NCI-H1930 (cell line): ENCODE measurements around the gene VSX1.

Experiments
- DNase-seq, 2 experiments: peaks; one replicate each; lab custom pipeline; 2025; lab: John Stamatoyannopoulos, UW

Gene VSX1

GRCh38 chr20:25081730-25082497, at the start of gene VSX1:
VSX1 (minus strand) TSS chr20:25082141; CDS start chr20:25082096, 45 bp downstream.
- no peak for DNase-seq

- no peak for DNase-seq
Observed at GRCh38 chr20:25129908-25130307, 48.0 kb upstream of the VSX1 start.

GRCh38 chr20:25129428-25129827, 47.5 kb upstream of the VSX1 start:
- no peak for DNase-seq

- DNase-seq, result no peak
Observed at GRCh38 chr20:25128649-25129048, 46.7 kb upstream of the VSX1 start.

- no peak for DNase-seq
Observed at GRCh38 chr20:25127761-25128537, 46.0 kb upstream of the VSX1 start.

GRCh38 chr20:25126204-25127029, 44.5 kb upstream of the VSX1 start:
- DNase-seq, result no peak

GRCh38 chr20:25125636-25126035, 43.7 kb upstream of the VSX1 start:
- DNase-seq, result no peak

- DNase-seq, result no peak
Observed at GRCh38 chr20:25120920-25121319, 39.0 kb upstream of the VSX1 start.

GRCh38 chr20:25120457-25120856, 38.5 kb upstream of the VSX1 start:
- no peak for DNase-seq

- DNase-seq, result no peak
Observed at GRCh38 chr20:25118529-25118928, 36.6 kb upstream of the VSX1 start.

- DNase-seq, result no peak
Observed at GRCh38 chr20:25117990-25118389, 36.0 kb upstream of the VSX1 start.

- no peak for DNase-seq
Observed at GRCh38 chr20:25116739-25117458, 35.0 kb upstream of the VSX1 start.

GRCh38 chr20:25103526-25103925, 21.6 kb upstream of the VSX1 start:
- no peak for DNase-seq

GRCh38 chr20:25100914-25101313, 19.0 kb upstream of the VSX1 start:
- DNase-seq, result no peak

GRCh38 chr20:25099601-25100140, 17.7 kb upstream of the VSX1 start:
- DNase-seq, result no peak

GRCh38 chr20:25097498-25097897, 15.6 kb upstream of the VSX1 start:
- DNase-seq, result no peak

GRCh38 chr20:25090492-25091429, 8.8 kb upstream of the VSX1 start:
- no peak for DNase-seq

GRCh38 chr20:25089662-25090061, 7.7 kb upstream of the VSX1 start:
- DNase-seq, result no peak

- DNase-seq, result no peak
Observed at GRCh38 chr20:25089096-25089495, 7.2 kb upstream of the VSX1 start.

- DNase-seq, result no peak
Observed at GRCh38 chr20:25088267-25088666, 6.3 kb upstream of the VSX1 start.
